HepG2 (cell line): ENCODE measurements around the gene BCCIP. TPM values are rescaled to one million over a fixed set of nuclear protein-coding genes. Genes with fewer than 3 reads are reported as not detected.
A peak's percentile ranks its signal among the peaks of the same experiment; 100 is the strongest.

Source experiments
- ARHGAP35 ChIP-seq: sonication (generic); formaldehyde crosslinking; IDR thresholded peaks from 2 replicates; pipeline ENCODE4 v1.9.0; 2022; ENCODE audit warnings: mild to moderate bottlenecking, inconsistent platforms, moderate library complexity, missing genetic modification reagents, borderline replicate concordance
- ATF3 ChIP-seq: sonication (generic); formaldehyde crosslinking; IDR thresholded peaks from 2 replicates; pipeline ENCODE4 v1.4.0; 2020; ENCODE audit warnings: missing genetic modification reagents
- DDIT3 ChIP-seq: sonication (generic); formaldehyde crosslinking; IDR thresholded peaks from 2 replicates; pipeline ENCODE4 v1.4.0; 2020; ENCODE audit warnings: mild to moderate bottlenecking, missing genetic modification reagents
- GABPA ChIP-seq, 2 experiments: IDR thresholded peaks; 2 replicates each; pipeline ENCODE4 v1.6.1; 2011 to 2016; ENCODE audit warnings: low read depth in 2 of 2, low read length in 1 of 2, missing biosample characterization in 1 of 2, missing genetic modification characterization in 1 of 2
- IRF9 ChIP-seq: sonication (generic); formaldehyde crosslinking; IDR thresholded peaks from 2 replicates; pipeline ENCODE4 v1.8.0; 2022; ENCODE audit warnings: missing genetic modification reagents, mild to moderate bottlenecking, borderline replicate concordance
- LBX2 ChIP-seq: sonication (generic); formaldehyde crosslinking; IDR thresholded peaks from 2 replicates; pipeline ENCODE4 v1.5.0; 2020; ENCODE audit warnings: missing genetic modification reagents, mild to moderate bottlenecking, borderline replicate concordance
- MBNL3 ChIP-seq: fragments of 250-450 bp; sonication (Bioruptor Pico); conservative IDR thresholded peaks from 2 replicates; pipeline ENCODE4 v1.8.0; 2022; ENCODE audit warnings: mild to moderate bottlenecking, inconsistent platforms
- MXD1 ChIP-seq: sonication (generic); formaldehyde crosslinking; IDR thresholded peaks from 2 replicates; pipeline ENCODE4 v1.4.0; 2020; ENCODE audit warnings: mild to moderate bottlenecking, missing genetic modification reagents
- TERF1 ChIP-seq: sonication (generic); formaldehyde crosslinking; IDR thresholded peaks from 2 replicates; pipeline ENCODE4 v1.8.0; 2022; ENCODE audit warnings: mild to moderate bottlenecking, missing genetic modification reagents, moderate library complexity
- TGIF2 ChIP-seq: IDR thresholded peaks from 2 replicates; pipeline ENCODE4 v1.6.1; 2016; ENCODE audit warnings: control low read depth, missing compliant biosample characterization
- THAP11 ChIP-seq: IDR thresholded peaks from 2 replicates; pipeline ENCODE4 v1.6.1; 2016; ENCODE audit warnings: missing biosample characterization, missing genetic modification reagents
- TMF1 ChIP-seq: sonication (generic); formaldehyde crosslinking; IDR thresholded peaks from 2 replicates; pipeline ENCODE4 v1.8.1; 2022; ENCODE audit warnings: low read depth, missing genetic modification reagents
- XRCC5 ChIP-seq: fragments of 200-400 bp; formaldehyde crosslinking; optimal IDR thresholded peaks from 2 replicates; pipeline ENCODE3; 2017; ENCODE audit warnings: mild to moderate bottlenecking, low read length
- YEATS4 ChIP-seq: sonication (generic); formaldehyde crosslinking; IDR thresholded peaks from 2 replicates; pipeline ENCODE4 v1.4.0; 2020; ENCODE audit warnings: missing genetic modification reagents, borderline replicate concordance
- ZNF574 ChIP-seq: sonication (generic); formaldehyde crosslinking; IDR thresholded peaks from 2 replicates; pipeline ENCODE4 v1.4.0; 2020; ENCODE audit warnings: missing genetic modification reagents
- ZNF776 ChIP-seq: sonication (generic); formaldehyde crosslinking; IDR thresholded peaks from 2 replicates; pipeline ENCODE4 v1.4.0; 2020; ENCODE audit warnings: mild to moderate bottlenecking, missing genetic modification reagents
- ZNF784 ChIP-seq: sonication (generic); formaldehyde crosslinking; IDR thresholded peaks from 2 replicates; pipeline ENCODE4 v1.5.1; 2020; ENCODE audit warnings: missing genetic modification reagents, mild to moderate bottlenecking, borderline replicate concordance
- ZSCAN25 ChIP-seq: sonication (generic); formaldehyde crosslinking; IDR thresholded peaks from 2 replicates; pipeline ENCODE4 v1.8.0; 2022; ENCODE audit warnings: mild to moderate bottlenecking, missing genetic modification reagents
- polyA plus RNA-seq, 8 experiments: library from polyadenylated mRNA; depleted of rRNA in 3 of 8; stranded (reverse) in 7 of 8; unstranded in 1 of 8; fragments of >200 nt; fragmentation: Illumina TruSeq in 4 of 8; extraction: Trizol in 4 of 8; gene quantifications; 2 replicates each; pipeline versions ENCODE4 v1.2.1 to v1.2.3, GENCODE V29; 2011 to 2016; ENCODE audit warnings: low read depth in 4 of 8, missing spikeins in 1 of 8, mixed read lengths in 1 of 8; ENCODE audit not compliant: insufficient read depth in 1 of 8
- total RNA-seq, 5 experiments: library from RNA; depleted of rRNA; stranded (reverse); fragments of >200 nt; fragmentation: Illumina TruSeq; extraction: Trizol; gene quantifications; 2 replicates each; pipeline ENCODE4 v1.2.3, GENCODE V29; 2016; ENCODE audit warnings: low read depth in 1 of 5

The BCCIP gene
- total and polyA plus RNA-seq, 2 of the 13 experiments (the other 11 are each of a cell fraction or from before 2014, with no cell fraction given): 37.0 to 132 TPM

- peak; percentile 36; the same call in 1 of the 2 replicates for TF ChIP-seq ZSCAN25 (CRISPR knock-in tag)
- TF ChIP-seq DDIT3: no peak
- peak; percentile 46; the same call in 1 of the 2 replicates for TF ChIP-seq ARHGAP35 (CRISPR knock-in tag)
- TF ChIP-seq GABPA (IDR thresholded peaks at IDR 0.05; ENCODE audit: low read depth, low read length): no peak
- peak; percentile 73 for TF ChIP-seq GABPA (CRISPR knock-in tag; IDR thresholded peaks at IDR 0.05; ENCODE audit: low read depth)
- TF ChIP-seq IRF9: 0 out of 2 replicates have a peak, but pooled peaks have one; percentile 14
- peak; percentile 60; the same call in 1 of the 2 replicates for TF ChIP-seq ZNF574 (CRISPR knock-in tag)
- 0 out of 2 replicates have a peak, but pooled peaks have one; percentile 9 for TF ChIP-seq ATF3
- TF ChIP-seq ZNF784 (CRISPR knock-in tag): peak; percentile 82
- TF ChIP-seq THAP11: peak; percentile 86
- peak; percentile 29 for TF ChIP-seq XRCC5
- TF ChIP-seq YEATS4: peak; percentile 81
- no peak for TF ChIP-seq MBNL3
- TF ChIP-seq TERF1 (CRISPR knock-in tag): no peak
- TF ChIP-seq MXD1 (CRISPR knock-in tag): no peak
- peak; percentile 78; the same call in 1 of the 2 replicates for TF ChIP-seq TGIF2 (CRISPR knock-in tag)
- TF ChIP-seq TMF1 (CRISPR knock-in tag): 0 out of 2 replicates have a peak, but pooled peaks have one; percentile 81
- no peak for TF ChIP-seq LBX2 (CRISPR knock-in tag)
- no peak for TF ChIP-seq ZNF776 (CRISPR knock-in tag)
Observed at GRCh38 chr10:125822878-125823662, at the start of gene BCCIP, which contains the start of gene UROS (continued).
